CD4-positive, alpha-beta T cell (primary cell): ENCODE results near the gene FMO1. TPM values are rescaled to one million over a fixed set of nuclear protein-coding genes. Genes with fewer than 3 reads are reported as not detected.

Experiments
- ATAC-seq: fragments of 200-7000 bp; cut with Tn5 transposase; one replicate; pipeline ENCODE4 v1.10.0; 2022; ENCODE audit warnings: mild to moderate bottlenecking; ENCODE audit not compliant: poor library complexity
- CTCF ChIA-PET: fragments of 350-600 bp; sonication (Branson Sonifier 250); formaldehyde crosslinking; loops from one replicate; lab custom pipeline; 2021; ENCODE audit warnings: antibody characterized with exemption, inconsistent platforms; lab: Charles Lee
- POLR2A ChIA-PET: fragments of 350-600 bp; sonication (Branson Sonifier 250); formaldehyde crosslinking; loops from one replicate; lab custom pipeline; 2021; ENCODE audit warnings: antibody characterized with exemption, inconsistent platforms; lab: Charles Lee
- DNase-seq, 14 experiments: peaks; one replicate each; pipeline ENCODE4 v3.0.0-alpha.2; 2013 to 2020; ENCODE audit warnings: mixed read lengths in 2 of 14
- H3K27ac ChIP-seq, 2 donors: one replicate each; pipeline versions ENCODE4 v1.5.1 to v1.7.0; 2013; ENCODE audit warnings: low read length in 2 of 2, low read depth in 1 of 2, mild to moderate bottlenecking in 1 of 2
- H3K27me3 ChIP-seq, 2 experiments: 1 replicate in 1 of 2; 2 replicates in 1 of 2; pipeline versions ENCODE4 v1.6.1 to v1.7.0; 2013; ENCODE audit warnings: low read length in 2 of 2, control low read depth in 1 of 2, mild to moderate bottlenecking in 1 of 2, moderate library complexity in 1 of 2; ENCODE audit not compliant: insufficient read depth in 2 of 2, control insufficient read depth in 1 of 2
- H3K36me3 ChIP-seq: one replicate; pipeline ENCODE4 v1.6.1; 2013; ENCODE audit warnings: low read length, control low read depth; ENCODE audit not compliant: insufficient read depth
- H3K4me1 ChIP-seq: one replicate; pipeline ENCODE4 v1.6.1; 2013; ENCODE audit warnings: low read length, control low read depth; ENCODE audit not compliant: insufficient read depth
- H3K4me3 ChIP-seq: one replicate; pipeline ENCODE4 v1.5.1; 2013; ENCODE audit warnings: mild to moderate bottlenecking, low read length, moderate library complexity
- H3K9me3 ChIP-seq, 2 experiments: 1 replicate in 1 of 2; 2 replicates in 1 of 2; pipeline versions ENCODE4 v1.6.1 to v1.7.0; 2013; ENCODE audit warnings: low read length in 2 of 2, mild to moderate bottlenecking in 2 of 2, control low read depth in 1 of 2, moderate library complexity in 1 of 2; ENCODE audit not compliant: control insufficient read depth in 1 of 2, insufficient read depth in 1 of 2
- H3K27ac Mint-ChIP-seq: one replicate; pipeline ENCODE4 v1.8.0; 2020; ENCODE audit warnings: mixed read lengths
- H3K27me3 Mint-ChIP-seq: one replicate; pipeline ENCODE4 v1.8.0; 2021; ENCODE audit warnings: mixed read lengths
- H3K36me3 Mint-ChIP-seq: one replicate; pipeline ENCODE4 v1.8.0; 2021; ENCODE audit warnings: low read depth, mixed read lengths
- H3K4me1 Mint-ChIP-seq: one replicate; pipeline ENCODE4 v1.8.0; 2021; ENCODE audit warnings: low read depth, mixed read lengths
- H3K4me3 Mint-ChIP-seq: one replicate; pipeline ENCODE4 v1.8.0; 2020; ENCODE audit warnings: mild to moderate bottlenecking, mixed read lengths
- H3K9me3 Mint-ChIP-seq: one replicate; pipeline ENCODE4 v1.8.0; 2020; ENCODE audit warnings: mixed read lengths
- intact Hi-C, 2 experiments: fragments of 100-400 bp; cut with DNase I in 1 of 2; cut with micrococcal nuclease in 1 of 2; formaldehyde crosslinking; loops; one replicate each; pipeline versions ENCODE4 v1.15.1 to v1.9.0; 2023 to 2025; cut with DNase I, micrococcal nuclease
- total RNA-seq, 174 experiments: library from RNA in 2 of 174; stranded (reverse) in 2 of 174; gene quantifications; one replicate each; pipeline ENCODE4 v1.2.3 and lab custom pipeline; 2021 to 2026
- TF ChIP-seq, protein P1 (sequence below): fragments of 200-600 bp; IDR thresholded peaks from one replicate; pipeline ENCODE4 v1.8.0; 2022; ENCODE audit warnings: antibody characterized with exemption, mild to moderate bottlenecking

FMO1 gene
- total RNA-seq, 2 experiments from 2014 or later: not detected

DNA sequence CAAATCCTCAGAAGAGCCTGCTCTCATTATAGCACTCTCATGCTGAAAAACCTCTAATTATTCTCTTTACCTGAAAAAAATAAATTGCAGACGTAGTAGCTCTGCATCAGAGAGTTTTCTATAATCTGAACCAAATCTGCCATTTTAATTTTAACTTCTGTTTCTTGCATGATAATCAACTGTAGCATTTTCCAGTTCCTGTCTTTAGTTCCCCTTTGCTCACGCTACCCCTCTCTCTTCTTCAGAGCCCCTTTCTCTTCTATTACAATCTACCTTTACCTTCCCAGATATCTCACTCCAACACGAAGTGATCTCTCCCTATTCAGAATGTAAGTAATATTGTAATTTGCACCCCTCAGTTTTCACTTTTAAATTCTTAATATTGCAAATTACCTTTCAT is 31.4 kb downstream of the FMO1 start:
- H3K36me3 ChIP-seq: no peaks in the 10 kb centered on the region
- H3K9me3 ChIP-seq: no peaks in the 10 kb centered on the region
- TF ChIP-seq, protein P1, sequence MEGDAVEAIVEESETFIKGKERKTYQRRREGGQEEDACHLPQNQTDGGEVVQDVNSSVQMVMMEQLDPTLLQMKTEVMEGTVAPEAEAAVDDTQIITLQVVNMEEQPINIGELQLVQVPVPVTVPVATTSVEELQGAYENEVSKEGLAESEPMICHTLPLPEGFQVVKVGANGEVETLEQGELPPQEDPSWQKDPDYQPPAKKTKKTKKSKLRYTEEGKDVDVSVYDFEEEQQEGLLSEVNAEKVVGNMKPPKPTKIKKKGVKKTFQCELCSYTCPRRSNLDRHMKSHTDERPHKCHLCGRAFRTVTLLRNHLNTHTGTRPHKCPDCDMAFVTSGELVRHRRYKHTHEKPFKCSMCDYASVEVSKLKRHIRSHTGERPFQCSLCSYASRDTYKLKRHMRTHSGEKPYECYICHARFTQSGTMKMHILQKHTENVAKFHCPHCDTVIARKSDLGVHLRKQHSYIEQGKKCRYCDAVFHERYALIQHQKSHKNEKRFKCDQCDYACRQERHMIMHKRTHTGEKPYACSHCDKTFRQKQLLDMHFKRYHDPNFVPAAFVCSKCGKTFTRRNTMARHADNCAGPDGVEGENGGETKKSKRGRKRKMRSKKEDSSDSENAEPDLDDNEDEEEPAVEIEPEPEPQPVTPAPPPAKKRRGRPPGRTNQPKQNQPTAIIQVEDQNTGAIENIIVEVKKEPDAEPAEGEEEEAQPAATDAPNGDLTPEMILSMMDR: no peak
- H3K27ac ChIP-seq: no peak overlapping the region
- intact Hi-C loops: no loop called here
- no peaks in the 10 kb centered on the region for H3K4me1 ChIP-seq
- Mint-ChIP-seq H3K36me3 (no peaks in the 10 kb centered on the region), H3K4me3 (no peak overlapping the region), H3K27ac (no peak overlapping the region), H3K27me3 (peaks cover 50% of the 10 kb centered on the region), H3K9me3 (no peaks in the 10 kb centered on the region), H3K4me1 (no peaks in the 10 kb centered on the region)
- no peak overlapping the region for H3K4me3 ChIP-seq
- H3K27me3 ChIP-seq: peaks cover 11 to 15% of the 10 kb centered on the region in 2 experiments
- CTCF ChIA-PET: no interaction called here
- ATAC-seq (no peak), DNase-seq (no peak)
- POLR2A ChIA-PET: interaction anchor here (0.6 kb wide), 1 partner anchor 166 kb away, joined by 3 read pairs; no protein-coding TSS in a partner anchor

DNA sequence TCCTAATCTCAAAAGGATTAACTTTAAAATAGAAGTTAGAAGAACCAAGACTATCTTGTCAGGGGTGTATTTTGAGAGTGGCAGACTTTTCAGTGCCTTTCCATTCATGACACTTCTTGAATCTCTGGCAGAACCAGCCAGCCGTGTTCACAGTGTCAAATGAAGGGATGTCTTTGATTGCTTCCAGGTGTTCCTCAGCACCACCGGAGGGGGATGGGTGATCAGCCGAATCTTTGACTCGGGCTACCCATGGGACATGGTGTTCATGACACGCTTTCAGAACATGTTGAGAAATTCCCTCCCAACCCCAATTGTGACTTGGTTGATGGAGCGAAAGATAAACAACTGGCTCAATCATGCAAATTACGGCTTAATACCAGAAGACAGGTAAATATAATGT is 32.3 kb downstream of the FMO1 start:
- Mint-ChIP-seq H3K9me3 (no peaks in the 10 kb centered on the region), H3K4me1 (no peaks in the 10 kb centered on the region), H3K27me3 (peaks cover 56% of the 10 kb centered on the region), H3K36me3 (no peaks in the 10 kb centered on the region), H3K4me3 (no peak overlapping the region), H3K27ac (no peak overlapping the region)
- Histone ChIP-seq H3K4me3 (no peak overlapping the region), H3K27ac (no peak overlapping the region), H3K36me3 (no peaks in the 10 kb centered on the region), H3K4me1 (no peaks in the 10 kb centered on the region), H3K9me3 (no peaks in the 10 kb centered on the region), H3K27me3 (peaks cover 11 to 15% of the 10 kb centered on the region in 2 experiments)
- ChIA-PET CTCF (no interaction called here), POLR2A (no interaction called here)
- intact Hi-C loops: no loop called here
- DNase-seq (no peak), ATAC-seq (no peak)
- TF ChIP-seq, protein P1: no peak

GRCh38 chr1:171286032-171286705 is 37.9 kb downstream of the FMO1 start:
- peaks cover 0 to 7% of the 10 kb centered on the region in 2 experiments for H3K27me3 ChIP-seq
- DNase-seq (peak in 2 of 14 experiments; percentile 35 to 38), ATAC-seq (no peak)
- CTCF ChIA-PET: no interaction called here
- no peaks in the 10 kb centered on the region for H3K4me1 ChIP-seq
- Mint-ChIP-seq H3K27me3 (peaks cover 41% of the 10 kb centered on the region), H3K27ac (no peak overlapping the region), H3K9me3 (no peaks in the 10 kb centered on the region), H3K4me3 (no peak overlapping the region), H3K36me3 (no peaks in the 10 kb centered on the region), H3K4me1 (no peaks in the 10 kb centered on the region)
- H3K9me3 ChIP-seq: no peaks in the 10 kb centered on the region
- no peaks in the 10 kb centered on the region for H3K36me3 ChIP-seq
- TF ChIP-seq, protein P1: no peak
- no peak overlapping the region for H3K4me3 ChIP-seq
- no peak overlapping the region for H3K27ac ChIP-seq
- intact Hi-C loops: no loop called here
- POLR2A ChIA-PET: interaction anchor here (0.5 kb wide), 1 partner anchor 15 kb away, joined by 3 read pairs; no protein-coding TSS in a partner anchor
